GM13976 (cell line): ENCODE measurements around the gene VMAC.
"Not testable (repeated sequence)": the region's sequence is repeated elsewhere in the genome, so short reads cannot be mapped to it uniquely, and the experiment has no call there.

Experiments used
- DNase-seq: peaks from one replicate; pipeline ENCODE4 v3.0.0; 2012; ENCODE audit warnings: low spot score
- CTCF ChIP-seq: IDR thresholded peaks from 2 replicates; pipeline ENCODE4 v1.5.1; 2012; ENCODE audit warnings: borderline replicate concordance, mild to moderate bottlenecking; ENCODE audit not compliant: insufficient read depth; ENCODE audit errors: extremely low read depth, missing control alignments, control extremely low read depth
- in situ Hi-C: fragments of 300-500 bp; cut with MboI; formaldehyde crosslinking; loops from one replicate; pipeline ENCODE4 v1.12.0; 2022; ENCODE audit warnings: low sequenced_read_pairs, mixed read lengths, inconsistent platforms; ENCODE audit not compliant: unreplicated experiment

Gene VMAC

GRCh38 chr19:5865772-5866171, 38.9 kb upstream of the VMAC start:
- in situ Hi-C loops = no loop called here
- DNase-seq = no peak
- no peak for TF ChIP-seq CTCF

GRCh38 chr19:5867201-5868136, 37.2 kb upstream of the VMAC start:
- in situ Hi-C loops = no loop called here
- TF ChIP-seq CTCF = no peak
- no peak for DNase-seq

GRCh38 chr19:5870986-5871394, 33.7 kb upstream of the VMAC start:
- no peak for DNase-seq
- no peak for TF ChIP-seq CTCF
- in situ Hi-C loops = no loop called here

GRCh38 chr19:5873617-5874199, 31.0 kb upstream of the VMAC start:
- TF ChIP-seq CTCF = no peak
- DNase-seq = no peak
- in situ Hi-C loops = no loop called here

- DNase-seq, in situ Hi-C loops: not testable (repeated sequence)
Observed at GRCh38 chr19:5874496-5874895, 30.2 kb upstream of the VMAC start.

GRCh38 chr19:5877427-5877826, 27.2 kb upstream of the VMAC start:
- TF ChIP-seq CTCF = no peak
- in situ Hi-C loops = no loop called here
- DNase-seq = no peak

GRCh38 chr19:5877882-5878281, 26.8 kb upstream of the VMAC start:
- in situ Hi-C loops = no loop called here
- DNase-seq = no peak
- no peak for TF ChIP-seq CTCF
